NT2/D1 (cell line): ENCODE measurements around the gene PLCD1.
"Not testable (repeated sequence)": the region's sequence is repeated elsewhere in the genome, so short reads cannot be mapped to it uniquely, and the experiment has no call there.

Experiments used
- DNase-seq: peaks from one replicate; pipeline ENCODE4 v3.0.0-alpha.2; 2011; ENCODE audit warnings: low read depth, low spot score
- H3K27me3 ChIP-seq: 2 replicates; pipeline ENCODE4 v1.6.0; 2011; ENCODE audit warnings: mild to moderate bottlenecking; ENCODE audit not compliant: insufficient read length, insufficient read depth
- H3K36me3 ChIP-seq: 2 replicates; pipeline ENCODE4 v1.6.1; 2011; ENCODE audit warnings: mild to moderate bottlenecking, low read length, mixed read lengths; ENCODE audit not compliant: insufficient read depth, insufficient read length
- H3K4me1 ChIP-seq: 2 replicates; pipeline ENCODE4 v1.5.1; 2011; ENCODE audit not compliant: insufficient read depth, insufficient read length
- H3K4me3 ChIP-seq: 2 replicates; pipeline ENCODE4 v1.5.1; 2011; ENCODE audit warnings: low read depth; ENCODE audit not compliant: insufficient read length
- H3K9ac ChIP-seq: 2 replicates; pipeline ENCODE4 v1.6.0; 2011; ENCODE audit warnings: low read depth; ENCODE audit not compliant: insufficient read length
- H3K9me3 ChIP-seq: 2 replicates; pipeline ENCODE4 v1.5.1; 2011; ENCODE audit warnings: mild to moderate bottlenecking, low read length; ENCODE audit not compliant: insufficient read depth
- SUZ12 ChIP-seq: IDR thresholded peaks from 2 replicates; pipeline ENCODE4 v1.6.1; 2011; ENCODE audit not compliant: insufficient read length, insufficient read depth; ENCODE audit errors: extremely low read depth
- YY1 ChIP-seq: IDR thresholded peaks from 2 replicates; pipeline ENCODE4 v1.6.1; 2011; ENCODE audit not compliant: insufficient read length, insufficient read depth
- ZNF274 ChIP-seq: IDR thresholded peaks from 2 replicates; pipeline ENCODE4 v1.6.1; 2011; ENCODE audit warnings: mild to moderate bottlenecking, low read depth, low read length

The PLCD1 gene

GRCh38 chr3:37992271-37993066 lies 37.0 kb downstream of the PLCD1 start:
- TF ChIP-seq YY1 (no peak), ZNF274 (no peak), SUZ12 (no peak)
- Histone ChIP-seq H3K36me3 (no peaks in the 10 kb centered on the region), H3K4me3 (no peak overlapping the region), H3K4me1 (no peaks in the 10 kb centered on the region), H3K9ac (no peak overlapping the region), H3K9me3 (no peaks in the 10 kb centered on the region), H3K27me3 (no peaks in the 10 kb centered on the region)
- DNase-seq: no peak

- Histone ChIP-seq H3K4me3 (no peak overlapping the region), H3K4me1 (no peaks in the 10 kb centered on the region), H3K27me3 (no peaks in the 10 kb centered on the region), H3K9ac (no peak overlapping the region), H3K9me3 (no peaks in the 10 kb centered on the region), H3K36me3 (no peaks in the 10 kb centered on the region)
- TF ChIP-seq SUZ12 (no peak), ZNF274 (no peak), YY1 (no peak)
- no peak for DNase-seq
Observed at GRCh38 chr3:37991823-37992222, 37.6 kb downstream of the PLCD1 start.

DNA sequence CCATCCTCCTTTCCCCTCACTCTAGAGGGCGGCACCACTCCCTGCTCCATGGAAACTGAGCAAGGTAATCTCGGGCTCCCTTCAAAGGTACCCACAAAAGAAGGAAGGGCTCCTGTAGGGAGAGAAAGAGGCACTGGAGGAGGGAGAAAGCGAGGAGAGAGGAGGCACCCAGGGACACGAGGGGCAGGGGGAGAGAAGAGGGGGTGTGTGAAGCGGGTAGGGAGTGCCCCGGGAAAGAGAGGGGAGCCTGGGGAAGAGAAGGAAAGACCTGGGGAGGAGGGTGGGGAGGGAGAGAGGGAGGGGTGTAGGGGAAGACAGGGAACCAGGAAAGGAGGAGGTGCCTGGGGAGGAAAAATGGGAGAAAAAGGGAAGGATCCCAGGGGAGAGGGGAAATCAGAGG lies 38.3 kb downstream of the PLCD1 start:
- Histone ChIP-seq H3K9me3 (no peaks in the 10 kb centered on the region), H3K4me3 (no peak overlapping the region), H3K27me3 (no peaks in the 10 kb centered on the region), H3K9ac (no peak overlapping the region), H3K36me3 (no peaks in the 10 kb centered on the region), H3K4me1 (no peaks in the 10 kb centered on the region)
- no peak for DNase-seq
- no peak for TF ChIP-seq YY1
- no peak for TF ChIP-seq ZNF274
- TF ChIP-seq SUZ12: no peak

- Histone ChIP-seq H3K9me3 (no peaks in the 10 kb centered on the region), H3K36me3 (no peaks in the 10 kb centered on the region), H3K27me3 (no peaks in the 10 kb centered on the region), H3K9ac (no peak within 1 kb of the TSS), H3K4me1 (no peaks in the 10 kb centered on the region), H3K4me3 (no peak within 1 kb of the TSS)
- DNase-seq: no peak
- TF ChIP-seq ZNF274: no peak
- TF ChIP-seq YY1: no peak
- no peak for TF ChIP-seq SUZ12
Observed at GRCh38 chr3:37990527-37990926, 38.9 kb downstream of the PLCD1 start, which contains the start of gene VILL. Gene VILL (plus strand): TSS chr3:37990786. CDS start chr3:37993673, 2,887 bp downstream.

- Histone ChIP-seq H3K4me1 (no peaks in the 10 kb centered on the region), H3K9me3 (no peaks in the 10 kb centered on the region), H3K9ac (no peak overlapping the region), H3K36me3 (no peaks in the 10 kb centered on the region), H3K27me3 (no peaks in the 10 kb centered on the region), H3K4me3 (no peak overlapping the region)
- no peak for DNase-seq
- no peak for TF ChIP-seq ZNF274
Observed at GRCh38 chr3:37989821-37990480, 39.5 kb downstream of the PLCD1 start.

DNA sequence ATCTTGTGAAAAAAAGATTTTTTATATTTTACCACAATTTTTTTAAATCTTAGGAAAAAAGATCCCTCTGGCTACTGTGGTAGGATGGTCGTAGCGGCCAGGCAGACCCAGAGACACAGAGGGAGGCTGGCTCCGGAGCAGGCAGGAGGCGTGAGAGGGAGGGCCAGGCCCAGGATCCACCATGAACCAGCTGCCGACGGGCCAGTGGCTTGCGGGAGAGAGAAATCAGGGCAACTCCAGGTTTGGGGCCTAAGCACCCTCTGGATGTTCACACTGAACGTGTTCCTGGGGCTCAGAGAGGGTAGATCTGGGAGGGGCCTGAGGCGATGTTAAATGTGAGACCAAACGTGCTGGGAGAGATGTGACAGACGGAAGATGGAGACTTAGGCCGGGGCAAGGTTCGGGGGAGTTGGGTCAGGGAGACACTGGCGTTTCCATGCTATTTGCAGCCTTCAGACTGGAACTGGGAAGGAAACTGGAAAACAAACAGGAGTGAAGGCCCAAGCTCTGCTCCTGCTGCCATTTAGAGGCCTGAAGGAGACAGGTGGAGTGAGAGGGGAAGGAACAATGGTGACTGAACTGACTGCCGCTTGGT lies 40.4 kb downstream of the PLCD1 start:
- TF ChIP-seq YY1: no peak
- TF ChIP-seq SUZ12: no peak
- TF ChIP-seq ZNF274: no peak
- H3K4me1 ChIP-seq: no peaks in the 10 kb centered on the region
- H3K27me3 ChIP-seq: no peaks in the 10 kb centered on the region
- peaks cover 5% of the 10 kb centered on the region for H3K36me3 ChIP-seq
- H3K9me3 ChIP-seq: no peaks in the 10 kb centered on the region
- H3K4me3 ChIP-seq: no peak overlapping the region
- no peak for DNase-seq
- H3K9ac ChIP-seq: no peak overlapping the region

GRCh38 chr3:37988376-37988775 lies 41.1 kb downstream of the PLCD1 start:
- not testable (repeated sequence) for H3K27me3 ChIP-seq

More at GRCh38 chr3:37988376-37988775, 41.1 kb downstream of the PLCD1 start:
- H3K4me3 ChIP-seq, DNase-seq, H3K9ac ChIP-seq, H3K9me3 ChIP-seq, H3K36me3 ChIP-seq, H3K4me1 ChIP-seq: not testable (repeated sequence)
